Caki2 (cell line): ENCODE measurements around the gene ZNF735. TPM values are rescaled to one million over a fixed set of nuclear protein-coding genes. Genes with fewer than 3 reads are reported as not detected.
"Not testable (repeated sequence)": the region's sequence is repeated elsewhere in the genome, so short reads cannot be mapped to it uniquely, and the experiment has no call there.

Source experiments
- DNase-seq: peaks from one replicate; pipeline ENCODE4 v3.0.0-alpha.2; 2015; ENCODE audit warnings: low read depth
- in situ Hi-C: cut with HindIII; loops from 2 replicates; pipeline ENCODE4 v1.10.0; 2016; ENCODE audit warnings: low sequenced_read_pairs, low pct_unique_long_range_greater_than_20kb, mixed read lengths
- total RNA-seq: library from RNA; depleted of rRNA; stranded (reverse); fragments of >200 nt; shearing (Covaris generic); gene quantifications from 2 replicates; pipeline ENCODE4 v1.2.3, GENCODE V29; 2014; ENCODE audit warnings: low replicate concordance; rRNA removed

Gene ZNF735
- not detected in 2 replicates for total RNA-seq

DNA sequence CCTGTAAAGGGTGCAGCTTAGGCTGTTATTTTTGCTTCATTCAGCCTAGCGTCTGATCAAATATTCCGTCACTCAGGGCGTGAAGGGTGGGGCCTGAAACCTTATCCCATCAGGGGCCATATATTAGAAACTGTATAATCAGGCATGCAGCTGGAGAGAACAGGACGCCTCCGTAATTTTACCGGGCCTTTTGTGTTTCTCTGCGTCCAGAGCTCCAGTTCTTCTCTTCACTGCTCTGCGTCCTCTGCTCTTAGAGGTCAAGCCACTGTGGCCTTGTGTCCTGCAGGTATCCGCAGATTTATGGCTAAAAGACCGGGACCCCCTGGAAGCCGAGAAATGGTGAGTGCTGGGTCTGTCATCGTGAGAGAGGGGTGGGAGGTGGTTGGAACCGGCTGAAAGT is at the start of gene ZNF735:
TSS of gene ZNF735 (plus strand) at position 301 of the 400 bp plus-strand sequence. CDS start at position 301, 0 bp downstream.
- in situ Hi-C loops, result no loop called here
- no peak for DNase-seq

- in situ Hi-C loops, DNase-seq: not testable (repeated sequence)
Observed at GRCh38 chr7:64170974-64171373, 36.0 kb upstream of the ZNF735 start.

GRCh38 chr7:64174328-64174727 is 32.7 kb upstream of the ZNF735 start:
- no peak for DNase-seq
- in situ Hi-C loops, result no loop called here

GRCh38 chr7:64174941-64175340 is 32.1 kb upstream of the ZNF735 start:
- in situ Hi-C loops, result no loop called here
- DNase-seq, result no peak

DNA sequence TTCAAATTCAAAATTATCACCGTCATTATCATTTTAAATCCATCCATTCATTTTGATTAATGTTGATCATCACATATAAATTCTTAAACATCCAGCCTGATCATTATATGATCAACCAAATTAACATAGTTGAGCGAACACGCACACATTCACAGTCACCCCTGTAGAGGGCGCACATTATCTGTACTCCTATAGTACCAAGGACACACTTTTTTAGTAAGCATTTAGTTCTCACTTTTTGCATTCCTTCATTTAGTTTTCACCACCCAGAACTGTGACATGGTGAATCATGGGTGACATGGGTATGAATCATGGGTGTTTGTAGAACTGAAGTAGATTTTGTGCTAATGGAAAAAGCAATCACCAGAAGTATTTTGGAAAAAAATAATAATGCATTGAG is 26.0 kb upstream of the ZNF735 start:
- in situ Hi-C loops, result no loop called here
- DNase-seq, result no peak

DNA sequence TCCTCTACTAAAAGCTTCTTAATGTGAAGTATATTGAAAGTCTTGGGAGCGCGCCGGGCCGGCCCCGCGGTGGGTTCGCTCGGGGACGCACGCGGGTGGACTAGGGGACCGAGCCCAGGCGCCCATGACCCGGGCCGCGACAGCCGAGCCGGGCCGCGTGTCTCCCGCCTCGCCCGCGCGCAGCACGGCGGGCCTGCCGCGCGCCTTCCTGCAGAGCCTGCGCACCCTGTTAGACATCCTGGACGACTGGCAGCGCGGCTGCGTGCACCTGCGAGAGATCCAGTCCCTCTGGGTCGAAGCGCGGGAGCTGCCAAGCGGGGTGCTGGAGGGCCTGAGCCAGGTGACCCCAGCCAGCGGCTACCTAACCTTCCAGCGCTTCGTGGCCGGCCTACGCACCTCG is 25.4 kb upstream of the ZNF735 start:
- in situ Hi-C loops, result no loop called here
- no peak for DNase-seq

- in situ Hi-C loops, result no loop called here
- no peak for DNase-seq
Observed at GRCh38 chr7:64182036-64182790, 24.8 kb upstream of the ZNF735 start.

DNA sequence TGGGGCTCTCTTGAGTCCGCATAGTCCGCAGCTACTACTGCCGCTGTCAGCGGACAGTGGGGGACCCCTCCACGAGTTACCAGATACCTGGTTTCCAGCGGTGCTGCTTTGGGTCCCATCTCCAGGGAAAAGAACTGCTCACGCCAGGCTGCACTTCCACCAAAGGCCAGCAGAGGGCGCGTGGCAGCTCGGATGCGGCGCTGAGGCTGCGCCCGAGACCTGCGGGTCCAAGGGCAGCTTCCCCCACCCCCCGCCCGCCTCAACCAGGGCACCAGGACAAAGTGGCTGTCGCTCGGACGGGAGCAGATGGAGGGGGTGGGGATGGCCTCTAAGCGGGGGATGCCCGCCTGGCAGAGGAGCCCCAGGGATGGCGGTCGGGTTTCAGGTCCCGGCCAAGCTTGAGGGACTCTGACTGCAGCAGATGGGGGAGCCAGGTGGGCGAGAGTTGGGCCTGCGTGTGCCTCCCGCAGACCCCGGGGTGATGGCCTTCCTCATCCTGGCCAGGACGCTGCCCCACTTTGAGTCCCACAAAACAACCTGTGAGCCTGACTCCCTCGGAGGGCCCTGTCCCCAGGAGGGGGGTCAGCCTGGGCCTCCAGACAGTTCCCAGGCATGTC is 23.8 kb upstream of the ZNF735 start:
- DNase-seq, result no peak
- in situ Hi-C loops, result no loop called here

DNA sequence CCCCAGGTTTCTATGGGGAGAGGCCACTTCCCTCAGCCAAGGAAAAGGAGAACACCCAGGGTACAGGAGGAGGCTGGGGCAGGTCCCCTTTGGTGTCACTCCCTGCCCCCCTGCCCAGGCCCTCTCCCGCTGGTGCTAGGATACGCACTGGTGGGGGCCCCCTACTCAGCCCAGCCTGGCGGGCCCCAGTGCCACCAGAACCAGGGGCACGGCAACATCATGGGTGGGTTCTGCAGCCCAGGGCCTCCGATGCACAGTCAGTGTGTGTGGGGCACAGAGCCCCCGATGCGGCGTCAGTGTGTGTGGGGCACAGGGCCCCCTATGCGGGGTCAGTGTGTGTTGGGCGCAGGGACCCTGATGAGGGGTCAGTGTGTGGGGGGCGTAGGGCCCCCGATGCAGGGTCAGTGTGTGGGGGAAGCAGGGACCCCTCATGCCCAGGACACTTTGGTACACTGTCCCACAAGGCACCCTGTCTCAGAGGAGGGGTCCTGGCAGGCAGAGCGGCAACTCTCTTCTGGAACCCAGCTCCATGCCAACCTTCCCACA is 23.1 kb upstream of the ZNF735 start:
- DNase-seq, result no peak

GRCh38 chr7:64184376-64184775 is 22.6 kb upstream of the ZNF735 start:
- in situ Hi-C loops, result no loop called here
- DNase-seq, result no peak

More for the DNA sequence above, 23.1 kb upstream of the ZNF735 start:
- in situ Hi-C loops, result no loop called here

DNA sequence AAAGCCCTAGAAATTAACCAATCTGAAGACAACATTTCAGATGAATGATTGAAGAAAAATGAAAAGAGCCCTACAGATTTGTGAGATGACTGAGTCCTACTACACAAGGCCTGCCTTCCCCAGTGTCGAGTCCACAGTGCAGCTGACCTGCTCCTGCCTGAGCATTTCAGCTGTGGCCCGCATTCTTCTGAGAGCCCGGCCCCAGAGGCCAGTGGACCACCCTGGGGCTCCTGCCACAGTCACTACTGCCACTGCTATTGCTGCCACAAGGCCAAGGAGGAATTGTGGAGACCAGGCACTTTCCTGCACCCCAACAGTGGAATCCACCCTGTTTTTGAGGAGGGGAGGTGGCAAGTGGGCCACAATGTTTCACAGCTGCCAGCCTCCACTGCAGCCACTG is 19.6 kb upstream of the ZNF735 start:
- in situ Hi-C loops, result no loop called here
- DNase-seq, result no peak

- in situ Hi-C loops, result no loop called here
Observed at GRCh38 chr7:64192148-64192704, 14.8 kb upstream of the ZNF735 start.

GRCh38 chr7:64192775-64193174 is 14.2 kb upstream of the ZNF735 start:
- in situ Hi-C loops, result no loop called here
- DNase-seq, result no peak

More at GRCh38 chr7:64192148-64192704, 14.8 kb upstream of the ZNF735 start:
- DNase-seq, result no peak

GRCh38 chr7:64219710-64220298 is 12.8 kb downstream of the ZNF735 start:
- DNase-seq, in situ Hi-C loops: not testable (repeated sequence)

DNA sequence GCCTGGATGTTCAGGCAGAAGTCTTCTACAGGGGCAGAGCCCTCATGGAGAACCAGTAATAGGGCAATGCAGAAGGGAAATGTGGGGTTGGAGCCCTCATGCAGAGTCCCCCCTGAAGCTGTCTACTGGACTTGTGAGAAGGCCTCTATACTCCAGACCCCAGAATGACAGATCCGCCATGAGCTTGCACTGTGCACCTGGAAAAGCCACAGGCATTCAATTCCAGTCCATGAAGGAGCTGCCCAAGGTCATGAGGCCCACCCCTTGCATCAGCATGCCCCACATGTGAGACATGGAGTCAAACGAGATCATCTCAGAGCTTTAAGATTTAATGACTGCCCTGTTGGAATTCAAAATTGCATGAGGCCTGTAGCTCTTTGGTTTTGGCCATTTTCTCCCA is 16.4 kb downstream of the ZNF735 start:
- no peak for DNase-seq
- in situ Hi-C loops, result no loop called here

- in situ Hi-C loops, DNase-seq: not testable (repeated sequence)
Observed at GRCh38 chr7:64228174-64228573, 21.2 kb downstream of the ZNF735 start, which contains the start of gene ZNF679. ZNF679 (plus strand) TSS chr7:64228474; CDS start chr7:64249118, 20,644 bp downstream.

GRCh38 chr7:64266341-64266919 is 59.4 kb downstream of the ZNF735 start:
- DNase-seq, result no peak
- in situ Hi-C loops, result no loop called here
